ENCODE measurements around the gene ZNF827. TPM values are rescaled to one million over a fixed set of nuclear protein-coding genes. Genes with fewer than 3 reads are reported as not detected.
"Not testable (repeated sequence)": the region's sequence is repeated elsewhere in the genome, so short reads cannot be mapped to it uniquely, and the experiment has no call there.

ZNF827 gene
- total RNA-seq, 1 donor: 10.7 TPM

GRCh38 chr4:145840162-145840768 lies 98.4 kb downstream of the ZNF827 start:
- peak; percentile 59 for DNase-seq (ENCODE audit: low read depth)
- TF ChIP-seq CTCF (IDR thresholded peaks at IDR 0.05; ENCODE audit: insufficient read depth, low read length): peak; percentile 46

GRCh38 chr4:145839151-145839550 lies 99.5 kb downstream of the ZNF827 start:
- H3K4me3 ChIP-seq (ENCODE audit: low read depth, low read length): no peak overlapping the region
- TF ChIP-seq CTCF (IDR thresholded peaks at IDR 0.05; ENCODE audit: insufficient read depth, low read length): no peak
- no peak for DNase-seq (ENCODE audit: low read depth)

More at GRCh38 chr4:145840162-145840768, 98.4 kb downstream of the ZNF827 start:
- H3K4me3 ChIP-seq (ENCODE audit: low read depth, low read length): no peak overlapping the region

GRCh38 chr4:145832384-145832783 lies 106.2 kb downstream of the ZNF827 start:
- not testable (repeated sequence) for DNase-seq (ENCODE audit: low read depth)

DNA sequence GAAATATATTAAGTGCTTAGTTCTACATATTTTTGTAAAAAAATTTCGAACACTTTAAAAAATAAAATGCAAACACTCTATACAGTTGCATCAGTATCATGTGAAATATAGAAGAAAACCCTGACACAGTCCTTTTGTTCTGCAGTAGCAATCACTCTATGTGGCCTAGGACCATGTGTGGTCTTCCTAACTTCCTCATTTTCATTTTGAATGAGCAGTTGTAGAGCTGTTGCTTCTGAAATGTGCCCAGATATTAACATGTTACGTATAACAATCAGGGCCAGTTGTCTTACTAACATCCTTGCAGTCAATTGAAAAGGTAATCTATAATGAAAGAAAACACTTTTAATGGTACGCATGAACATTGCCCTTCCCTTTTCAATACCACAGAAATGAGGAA lies 107.9 kb downstream of the ZNF827 start:
- H3K4me3 ChIP-seq (ENCODE audit: low read depth, low read length): no peak overlapping the region
- TF ChIP-seq CTCF (IDR thresholded peaks at IDR 0.05; ENCODE audit: insufficient read depth, low read length): no peak
- no peak for DNase-seq (ENCODE audit: low read depth)

More at GRCh38 chr4:145832384-145832783, 106.2 kb downstream of the ZNF827 start:
- not testable (repeated sequence) for H3K4me3 ChIP-seq (ENCODE audit: low read depth, low read length)

- DNase-seq (ENCODE audit: low read depth): no peak
- no peak for TF ChIP-seq CTCF (IDR thresholded peaks at IDR 0.05; ENCODE audit: insufficient read depth, low read length)
- no peak overlapping the region for H3K4me3 ChIP-seq (ENCODE audit: low read depth, low read length)
Observed at GRCh38 chr4:145829629-145830395, 108.8 kb downstream of the ZNF827 start.

GRCh38 chr4:145828802-145829485 lies 109.7 kb downstream of the ZNF827 start:
- no peak for TF ChIP-seq CTCF (IDR thresholded peaks at IDR 0.05; ENCODE audit: insufficient read depth, low read length)
- H3K4me3 ChIP-seq (ENCODE audit: low read depth, low read length): no peak overlapping the region
- DNase-seq (ENCODE audit: low read depth): no peak

- DNase-seq (ENCODE audit: low read depth): no peak
- H3K4me3 ChIP-seq (ENCODE audit: low read depth, low read length): no peak overlapping the region
- no peak for TF ChIP-seq CTCF (IDR thresholded peaks at IDR 0.05; ENCODE audit: insufficient read depth, low read length)
Observed at GRCh38 chr4:145827885-145828284, 110.7 kb downstream of the ZNF827 start.

Measured in fibroblast of the aortic adventitia (primary cell).